H1 (cell line): ENCODE results near the gene CCDC12.

Experiments
- CTCF ChIP-seq, 3 experiments: IDR thresholded peaks; 1 replicate in 2 of 3; 2 replicates in 1 of 3; pipeline versions ENCODE4 v1.5.1 to v1.6.1; 2011; ENCODE audit warnings: low read length in 3 of 3, mild to moderate bottlenecking in 3 of 3, inconsistent platforms in 2 of 3, low read depth in 1 of 3, moderate library complexity in 1 of 3; ENCODE audit not compliant: insufficient read depth in 1 of 3; ENCODE audit errors: control extremely low read depth in 1 of 3
- EP300 ChIP-seq, 2 experiments: IDR thresholded peaks; 1 replicate in 1 of 2; 2 replicates in 1 of 2; pipeline ENCODE4 v1.6.1; 2011 to 2012; ENCODE audit warnings: low read depth in 2 of 2, low read length in 2 of 2, mild to moderate bottlenecking in 2 of 2, borderline replicate concordance in 1 of 2, inconsistent platforms in 1 of 2, moderate library complexity in 1 of 2
- HDAC6 ChIP-seq: IDR thresholded peaks from one replicate; pipeline ENCODE4 v1.7.1; 2012; ENCODE audit warnings: low read depth, mild to moderate bottlenecking, inconsistent platforms, low read length, moderate library complexity
- MAX ChIP-seq: IDR thresholded peaks from 2 replicates; pipeline ENCODE4 v1.6.1; 2012; ENCODE audit warnings: inconsistent platforms
- POLR2A ChIP-seq, 2 experiments: IDR thresholded peaks; 1 replicate in 1 of 2; 2 replicates in 1 of 2; pipeline ENCODE4 v1.6.1; 2011; ENCODE audit warnings: low read depth in 2 of 2, low read length in 2 of 2, mild to moderate bottlenecking in 2 of 2; ENCODE audit errors: control extremely low read depth in 1 of 2
- POLR2AphosphoS5 ChIP-seq: IDR thresholded peaks from 2 replicates; pipeline ENCODE4 v1.6.1; 2011; ENCODE audit warnings: low read depth, low read length
- SIX5 ChIP-seq: IDR thresholded peaks from 2 replicates; pipeline ENCODE4 v1.6.1; 2011; ENCODE audit warnings: mild to moderate bottlenecking, low read depth, low read length
- SP1 ChIP-seq: IDR thresholded peaks from 2 replicates; pipeline ENCODE4 v1.6.1; 2011; ENCODE audit warnings: low read depth, low read length
- TAF1 ChIP-seq: IDR thresholded peaks from 2 replicates; pipeline ENCODE4 v1.6.1; 2011; ENCODE audit warnings: mild to moderate bottlenecking, low read depth, low read length
- TEAD4 ChIP-seq: IDR thresholded peaks from 2 replicates; pipeline ENCODE4 v1.6.1; 2012; ENCODE audit warnings: low read depth, low read length, inconsistent platforms, mixed read lengths
- YY1 ChIP-seq: IDR thresholded peaks from 2 replicates; pipeline ENCODE4 v1.6.1; 2011; ENCODE audit warnings: low read depth, mild to moderate bottlenecking, low read length

- TF ChIP-seq POLR2AphosphoS5 = no peak
- TF ChIP-seq SIX5 = no peak
- TF ChIP-seq TEAD4 = no peak
- TF ChIP-seq CTCF (IDR thresholded peaks at IDR 0.05; ENCODE audit: control extremely low read depth in 1 of 3, insufficient read depth in 1 of 3, low read depth in 1 of 3, low read length in 3 of 3) = no peak
- TF ChIP-seq EP300 (IDR thresholded peaks at IDR 0.05; ENCODE audit: borderline replicate concordance in 1 of 2, low read depth in 2 of 2, low read length in 2 of 2) = no peak
- no peak for TF ChIP-seq HDAC6
- no peak for TF ChIP-seq YY1
- no peak for TF ChIP-seq SP1
- no peak for TF ChIP-seq TAF1
- no peak for TF ChIP-seq MAX
- TF ChIP-seq POLR2A (IDR thresholded peaks at IDR 0.05; ENCODE audit: control extremely low read depth in 1 of 2, low read depth in 2 of 2, low read length in 2 of 2) = no peak
Observed at GRCh38 chr3:46899151-46900006, 77.2 kb downstream of the CCDC12 start.
